DOHH2 (cell line): ENCODE measurements around the gene RMP24.

Source experiments
- H3F3A ChIP-seq: fragments of 200-600 bp; sonication (generic), shearing (Covaris generic); 2 replicates; pipeline ENCODE4 v1.6.0; 2016; ENCODE audit warnings: antibody characterized with exemption, mild to moderate bottlenecking; ENCODE audit not compliant: control insufficient read depth, insufficient read depth
- H3K27ac ChIP-seq: fragments of 200-600 bp; sonication (generic); 2 replicates; pipeline ENCODE4 v1.5.1; 2014; ENCODE audit warnings: low read depth, mild to moderate bottlenecking, low read length, moderate library complexity
- H3K27me3 ChIP-seq: fragments of 200-600 bp; sonication (generic); 2 replicates; pipeline ENCODE4 v1.6.1; 2014; ENCODE audit warnings: mild to moderate bottlenecking, low read length, mixed read lengths; ENCODE audit not compliant: control insufficient read depth
- H3K36me3 ChIP-seq: fragments of 200-600 bp; sonication (generic); 2 replicates; pipeline ENCODE4 v1.6.1; 2014; ENCODE audit warnings: mild to moderate bottlenecking, low read length, moderate library complexity, mixed read lengths; ENCODE audit not compliant: control insufficient read depth
- H3K4me1 ChIP-seq: fragments of 200-600 bp; sonication (generic); 2 replicates; pipeline ENCODE4 v1.6.1; 2014; ENCODE audit warnings: mild to moderate bottlenecking, low read length, mixed read lengths; ENCODE audit not compliant: control insufficient read depth
- H3K4me2 ChIP-seq: fragments of 200-600 bp; sonication (generic); 2 replicates; pipeline ENCODE4 v1.6.0; 2014; ENCODE audit warnings: mild to moderate bottlenecking, low read length, moderate library complexity
- H3K4me3 ChIP-seq: fragments of 200-600 bp; sonication (generic); 2 replicates; pipeline ENCODE4 v1.5.1; 2014; ENCODE audit warnings: mild to moderate bottlenecking, low read length, mixed read lengths
- H3K79me2 ChIP-seq: fragments of 200-600 bp; sonication (generic); 2 replicates; pipeline ENCODE4 v1.6.1; 2014; ENCODE audit warnings: mild to moderate bottlenecking, low read length, mixed read lengths; ENCODE audit not compliant: control insufficient read depth
- H3K9me2 ChIP-seq: fragments of 200-600 bp; sonication (generic); replicated peaks from 2 replicates; pipeline ENCODE4 v1.6.1; 2014; ENCODE audit warnings: mild to moderate bottlenecking, low read length, mixed read lengths; ENCODE audit not compliant: control insufficient read depth
- H3K9me3 ChIP-seq: fragments of 200-600 bp; sonication (generic); 2 replicates; pipeline ENCODE4 v1.6.1; 2014; ENCODE audit warnings: antibody characterized with exemption, low read length, mixed read lengths; ENCODE audit not compliant: control insufficient read depth, insufficient read depth
- H4K20me1 ChIP-seq: fragments of 200-600 bp; sonication (generic); 2 replicates; pipeline ENCODE4 v1.6.0; 2014; ENCODE audit warnings: low read depth, mild to moderate bottlenecking, antibody characterized with exemption, low read length, moderate library complexity; ENCODE audit not compliant: control insufficient read depth, insufficient read depth
- CTCF ChIP-seq: fragments of 200-600 bp; sonication (generic); IDR thresholded peaks from one replicate; pipeline ENCODE4 v1.5.1; 2014; ENCODE audit warnings: antibody characterized with exemption, mild to moderate bottlenecking, low read depth, low read length; ENCODE audit not compliant: poor library complexity, severe bottlenecking
- EZH2phosphoT487 ChIP-seq: fragments of 200-600 bp; sonication (generic); IDR thresholded peaks from 2 replicates; pipeline ENCODE4 v1.6.1; 2017; ENCODE audit warnings: borderline replicate concordance, mild to moderate bottlenecking, antibody characterized with exemption, low read length, moderate library complexity, mixed read lengths

The RMP24 gene

GRCh38 chr18:35949090-35949489 is 23.4 kb upstream of the RMP24 start:
- Histone ChIP-seq H3K79me2 (no peaks in the 10 kb centered on the region), H3K9me2 (no peaks in the 10 kb centered on the region), H3K27ac (no peak overlapping the region), H3K27me3 (no peaks in the 10 kb centered on the region), H3K4me1 (no peaks in the 10 kb centered on the region), H3K4me2 (no peak overlapping the region), H4K20me1 (no peaks in the 10 kb centered on the region), H3F3A (no peaks in the 10 kb centered on the region), H3K4me3 (no peak overlapping the region), H3K36me3 (no peaks in the 10 kb centered on the region), H3K9me3 (no peaks in the 10 kb centered on the region; the same call in 1 of the 2 replicates)
- TF ChIP-seq EZH2phosphoT487 (no peak), CTCF (no peak)

- peak; percentile 91 for TF ChIP-seq CTCF
- no peak for TF ChIP-seq EZH2phosphoT487
- no peaks in the 10 kb centered on the region for H3K36me3 ChIP-seq
- H3K27me3 ChIP-seq: no peaks in the 10 kb centered on the region
- H3K79me2 ChIP-seq: no peaks in the 10 kb centered on the region
- no peaks in the 10 kb centered on the region for H3K4me1 ChIP-seq
- no peak overlapping the region for H3K27ac ChIP-seq
- H3K4me2 ChIP-seq: no peak overlapping the region
- no peaks in the 10 kb centered on the region for H3K9me2 ChIP-seq
- no peaks in the 10 kb centered on the region for H4K20me1 ChIP-seq
- H3K4me3 ChIP-seq: no peak overlapping the region
- H3K9me3 ChIP-seq: no peaks in the 10 kb centered on the region; the same call in 1 of the 2 replicates
- no peaks in the 10 kb centered on the region for H3F3A ChIP-seq
Observed at GRCh38 chr18:35949903-35950627, 22.4 kb upstream of the RMP24 start.

GRCh38 chr18:35950628-35950982 is 21.9 kb upstream of the RMP24 start:
- H4K20me1 ChIP-seq: no peaks in the 10 kb centered on the region
- no peak overlapping the region for H3K27ac ChIP-seq
- H3K79me2 ChIP-seq: no peaks in the 10 kb centered on the region
- no peaks in the 10 kb centered on the region for H3K4me1 ChIP-seq
- no peak for TF ChIP-seq CTCF
- no peak for TF ChIP-seq EZH2phosphoT487
- no peaks in the 10 kb centered on the region for H3K9me2 ChIP-seq
- no peaks in the 10 kb centered on the region for H3F3A ChIP-seq
- H3K36me3 ChIP-seq: no peaks in the 10 kb centered on the region
- no peaks in the 10 kb centered on the region for H3K27me3 ChIP-seq
- no peaks in the 10 kb centered on the region; the same call in 1 of the 2 replicates for H3K9me3 ChIP-seq
- H3K4me3 ChIP-seq: no peak overlapping the region
- H3K4me2 ChIP-seq: no peak overlapping the region
